TTC549 (cell line): ENCODE measurements around the gene PEX1.
"Not testable (repeated sequence)": the region's sequence is repeated elsewhere in the genome, so short reads cannot be mapped to it uniquely, and the experiment has no call there.

ENCODE experiments used
- FAIRE-seq: peaks from 2 replicates; lab custom pipeline; 2012; peaks lifted over from hg19 to GRCh38; lab: Jason Lieb, UNC

Gene PEX1

GRCh38 chr7:92460109-92460508 lies 68.2 kb downstream of the PEX1 start:
- no peak for FAIRE-seq

- FAIRE-seq = no peak
Measured at GRCh38 chr7:92456236-92456635, 72.1 kb downstream of the PEX1 start.

- no peak for FAIRE-seq
Measured at GRCh38 chr7:92451645-92452044, 76.7 kb downstream of the PEX1 start.

- FAIRE-seq = no peak
Measured at GRCh38 chr7:92448205-92448747, 80.0 kb downstream of the PEX1 start.

GRCh38 chr7:92447345-92448204 lies 80.7 kb downstream of the PEX1 start, which contains the start of gene GATAD1:
TSS of gene GATAD1 (plus strand) at chr7:92447482. CDS start at chr7:92447730, 248 bp downstream.
- no peak for FAIRE-seq

GRCh38 chr7:92446869-92447344 lies 81.4 kb downstream of the PEX1 start:
- peak; percentile 69 for FAIRE-seq

- FAIRE-seq = not testable (repeated sequence)
Measured at GRCh38 chr7:92442720-92443119, 85.6 kb downstream of the PEX1 start.

- no peak for FAIRE-seq
Measured at GRCh38 chr7:92437956-92438491, 90.3 kb downstream of the PEX1 start.
